Gastroesophageal sphincter (tissue), 3 donors: ENCODE results near the gene FOXE3.

ENCODE experiments used
- CTCF ChIP-seq, 4 experiments: fragments of 200-600 bp in 2 of 4; fragments of 450-650 bp in 2 of 4; sonication (generic) in 1 of 4; IDR thresholded peaks; one replicate each; pipeline ENCODE4 v1.5.1; 2017 to 2019; ENCODE audit warnings: antibody characterized with exemption in 4 of 4, mild to moderate bottlenecking in 2 of 4, moderate library complexity in 2 of 4
- EP300 ChIP-seq: sonication (generic); formaldehyde crosslinking; IDR thresholded peaks from one replicate; pipeline ENCODE4 v1.6.1; 2017; ENCODE audit warnings: antibody characterized with exemption, mild to moderate bottlenecking
- POLR2A ChIP-seq, 2 donors: fragments of 450-650 bp; IDR thresholded peaks; one replicate each; pipeline ENCODE4 v1.6.1; 2017; ENCODE audit warnings: antibody characterized with exemption in 2 of 2, mild to moderate bottlenecking in 2 of 2, moderate library complexity in 1 of 2
- POLR2AphosphoS5 ChIP-seq: sonication (generic); formaldehyde crosslinking; IDR thresholded peaks from one replicate; pipeline ENCODE4 v1.6.1; 2017; ENCODE audit warnings: antibody characterized with exemption

GRCh38 chr1:47444297-47444561 lies 28.1 kb downstream of the FOXE3 start:
- TF ChIP-seq CTCF (IDR thresholded peaks at IDR 0.05) = no peak
- no peak for TF ChIP-seq POLR2A (IDR thresholded peaks at IDR 0.05)
- no peak for TF ChIP-seq POLR2AphosphoS5
- TF ChIP-seq EP300 = no peak
